MCF 10A (cell line): ENCODE measurements around the gene GABRG3. TPM values are rescaled to one million over a fixed set of nuclear protein-coding genes. Genes with fewer than 3 reads are reported as not detected.

Experiments used
- BruUV-seq: library from RNA; stranded (reverse); fragments of 400-500 nt; replicated peaks from 2 replicates; lab custom pipeline; 2021; lab: Mats Ljungman, UMichigan
- CTCF ChIA-PET: fragments of 300-600 bp; sonication (Branson Sonifier 250); formaldehyde crosslinking; extraction: SDS; loops from one replicate; lab custom pipeline; 2021; ENCODE audit warnings: antibody characterized with exemption, inconsistent platforms; lab: Yijun Ruan, JAX
- POLR2A ChIA-PET: fragments of 300-600, 350-650 bp; sonication (Branson Sonifier 250); formaldehyde crosslinking; extraction: SDS; loops from one replicate; lab custom pipeline; 2020; ENCODE audit warnings: antibody characterized with exemption, inconsistent platforms; lab: Yijun Ruan, JAX
- DNase-seq: peaks from one replicate; pipeline ENCODE4 v3.0.0-alpha.2; 2018; ENCODE audit not compliant: unreplicated experiment
- H3K27ac Mint-ChIP-seq: one replicate; pipeline ENCODE4 v1.8.0; 2022; ENCODE audit warnings: mild to moderate bottlenecking, low read depth, mixed read lengths; ENCODE audit not compliant: unreplicated experiment
- H3K27me3 Mint-ChIP-seq: one replicate; pipeline ENCODE4 v1.8.0; 2022; ENCODE audit warnings: mixed read lengths; ENCODE audit not compliant: insufficient read depth, unreplicated experiment
- H3K36me3 Mint-ChIP-seq: one replicate; pipeline ENCODE4 v1.8.0; 2022; ENCODE audit warnings: mild to moderate bottlenecking, moderate library complexity, mixed read lengths; ENCODE audit not compliant: insufficient read depth, unreplicated experiment
- H3K4me1 Mint-ChIP-seq: one replicate; pipeline ENCODE4 v1.8.0; 2022; ENCODE audit warnings: mixed read lengths; ENCODE audit not compliant: insufficient read depth, unreplicated experiment
- H3K4me3 Mint-ChIP-seq: one replicate; pipeline ENCODE4 v1.8.0; 2022; ENCODE audit warnings: mild to moderate bottlenecking, moderate library complexity, mixed read lengths; ENCODE audit not compliant: unreplicated experiment
- H3K9me3 Mint-ChIP-seq: one replicate; pipeline ENCODE4 v1.8.0; 2022; ENCODE audit warnings: mixed read lengths; ENCODE audit not compliant: unreplicated experiment
- intact Hi-C: fragments of 100-400 bp; cut with micrococcal nuclease; formaldehyde crosslinking; loops from 2 replicates; pipeline ENCODE4 v1.14.1; 2022
- total RNA-seq: library from RNA; stranded (reverse); gene quantifications from 2 replicates; pipeline ENCODE4 v1.2.3, GENCODE V29; 2022
- TF ChIP-seq, protein P1 (sequence below): fragments of 200-600 bp; IDR thresholded peaks from one replicate; pipeline ENCODE4 v1.8.0; 2022; ENCODE audit warnings: antibody characterized with exemption, mild to moderate bottlenecking; ENCODE audit not compliant: unreplicated experiment

GABRG3 gene
- total RNA-seq, 1 experiment from 2014 or later = not detected

DNA sequence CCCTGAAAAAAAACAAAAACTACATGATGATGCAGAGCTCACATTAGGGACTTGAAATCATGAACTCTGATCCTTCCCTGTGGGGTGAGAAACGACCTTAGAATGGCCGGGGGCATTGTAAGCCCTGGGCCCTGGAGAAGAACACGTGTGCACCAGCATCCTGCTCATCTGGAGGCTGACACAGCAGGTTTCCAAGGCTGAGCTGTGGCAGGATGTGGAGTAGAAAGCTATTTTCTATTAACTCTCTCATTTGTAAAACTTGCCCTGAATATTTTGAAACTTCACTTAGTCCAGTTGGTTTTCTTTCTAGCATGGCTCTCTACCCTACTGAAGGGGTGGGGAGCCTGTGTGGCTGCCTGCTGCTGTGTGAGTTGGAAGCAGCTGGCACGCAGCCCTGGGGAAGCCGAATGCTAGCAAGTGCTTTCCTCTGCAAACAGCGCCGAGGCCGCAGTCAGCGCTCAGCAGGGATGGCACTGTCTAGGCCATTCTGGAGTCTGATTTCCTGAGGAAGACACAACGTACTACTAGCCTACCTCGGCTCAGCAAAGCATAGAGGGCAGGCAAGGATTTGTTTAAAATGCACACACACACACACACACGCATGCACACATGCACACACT is 58.0 kb downstream of the GABRG3 start:
- TF ChIP-seq, protein P1, sequence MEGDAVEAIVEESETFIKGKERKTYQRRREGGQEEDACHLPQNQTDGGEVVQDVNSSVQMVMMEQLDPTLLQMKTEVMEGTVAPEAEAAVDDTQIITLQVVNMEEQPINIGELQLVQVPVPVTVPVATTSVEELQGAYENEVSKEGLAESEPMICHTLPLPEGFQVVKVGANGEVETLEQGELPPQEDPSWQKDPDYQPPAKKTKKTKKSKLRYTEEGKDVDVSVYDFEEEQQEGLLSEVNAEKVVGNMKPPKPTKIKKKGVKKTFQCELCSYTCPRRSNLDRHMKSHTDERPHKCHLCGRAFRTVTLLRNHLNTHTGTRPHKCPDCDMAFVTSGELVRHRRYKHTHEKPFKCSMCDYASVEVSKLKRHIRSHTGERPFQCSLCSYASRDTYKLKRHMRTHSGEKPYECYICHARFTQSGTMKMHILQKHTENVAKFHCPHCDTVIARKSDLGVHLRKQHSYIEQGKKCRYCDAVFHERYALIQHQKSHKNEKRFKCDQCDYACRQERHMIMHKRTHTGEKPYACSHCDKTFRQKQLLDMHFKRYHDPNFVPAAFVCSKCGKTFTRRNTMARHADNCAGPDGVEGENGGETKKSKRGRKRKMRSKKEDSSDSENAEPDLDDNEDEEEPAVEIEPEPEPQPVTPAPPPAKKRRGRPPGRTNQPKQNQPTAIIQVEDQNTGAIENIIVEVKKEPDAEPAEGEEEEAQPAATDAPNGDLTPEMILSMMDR = no peak
- CTCF ChIA-PET = interaction anchor here (0.7 to 0.8 kb wide), 2 partner anchors 9 to 906 kb away, joined by 3 read pairs; no protein-coding TSS in a partner anchor
- DNase-seq = no peak
- Mint-ChIP-seq H3K4me3 (no peak overlapping the region), H3K27ac (no peak overlapping the region), H3K36me3 (no peaks in the 10 kb centered on the region), H3K27me3 (no peaks in the 10 kb centered on the region), H3K4me1 (no peaks in the 10 kb centered on the region), H3K9me3 (peaks cover 13% of the 10 kb centered on the region)
- BruUV-seq = no TSS peak
- POLR2A ChIA-PET = no interaction called here
- intact Hi-C loops = no loop called here

DNA sequence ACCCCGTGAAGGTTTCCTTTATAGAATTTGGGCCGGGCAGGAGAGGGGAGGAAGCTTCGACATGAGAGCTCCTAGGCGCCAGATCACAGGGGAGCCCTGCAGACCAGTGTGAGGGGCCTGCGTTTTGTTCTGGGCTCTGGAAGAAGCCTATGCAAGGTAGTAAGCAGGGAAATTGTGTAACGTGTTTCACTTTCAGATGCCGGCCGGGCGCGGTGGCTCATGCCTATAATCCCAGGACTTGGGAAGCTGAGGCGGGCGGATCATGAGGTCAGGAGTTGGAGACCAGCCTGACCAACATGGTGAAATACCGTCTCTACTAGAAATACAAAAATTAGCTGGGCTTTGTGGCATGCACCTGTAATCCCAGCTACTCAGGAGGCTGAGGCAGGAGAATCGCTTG is 65.2 kb downstream of the GABRG3 start:
- CTCF ChIA-PET = no interaction called here
- TF ChIP-seq, protein P1 = no peak
- DNase-seq = no peak
- Mint-ChIP-seq H3K9me3 (peaks cover 23% of the 10 kb centered on the region), H3K27me3 (no peaks in the 10 kb centered on the region), H3K36me3 (no peaks in the 10 kb centered on the region), H3K27ac (no peak overlapping the region), H3K4me3 (no peak overlapping the region), H3K4me1 (no peaks in the 10 kb centered on the region)
- intact Hi-C loops = no loop called here
- POLR2A ChIA-PET = no interaction called here
- no TSS peak for BruUV-seq

DNA sequence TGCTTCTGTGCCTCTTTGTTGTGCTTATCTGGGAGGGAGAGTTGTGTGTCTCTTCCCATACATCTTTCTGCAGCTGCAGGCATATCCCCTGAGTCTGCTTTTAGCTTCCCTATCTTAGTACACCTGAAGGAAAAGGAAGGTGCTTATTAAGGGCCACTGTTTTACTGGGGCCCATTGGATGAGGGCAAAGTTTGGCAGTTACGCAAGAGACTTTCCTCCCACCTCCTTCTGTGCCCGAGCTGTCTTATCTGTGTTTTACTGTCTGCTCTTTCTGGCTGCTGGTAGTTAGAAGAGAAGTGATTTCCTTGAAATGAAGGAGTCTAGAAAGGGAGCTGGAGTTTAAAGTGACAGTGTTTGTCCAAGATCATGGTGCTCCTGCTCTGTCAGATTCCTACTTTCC is 66.5 kb downstream of the GABRG3 start:
- Mint-ChIP-seq H3K4me1 (no peaks in the 10 kb centered on the region), H3K4me3 (no peak overlapping the region), H3K27me3 (no peaks in the 10 kb centered on the region), H3K9me3 (peaks cover 21% of the 10 kb centered on the region), H3K36me3 (no peaks in the 10 kb centered on the region), H3K27ac (no peak overlapping the region)
- BruUV-seq = no TSS peak
- DNase-seq = no peak
- intact Hi-C loops = no loop called here
- CTCF ChIA-PET = no interaction called here
- POLR2A ChIA-PET = no interaction called here
- TF ChIP-seq, protein P1 = no peak

DNA sequence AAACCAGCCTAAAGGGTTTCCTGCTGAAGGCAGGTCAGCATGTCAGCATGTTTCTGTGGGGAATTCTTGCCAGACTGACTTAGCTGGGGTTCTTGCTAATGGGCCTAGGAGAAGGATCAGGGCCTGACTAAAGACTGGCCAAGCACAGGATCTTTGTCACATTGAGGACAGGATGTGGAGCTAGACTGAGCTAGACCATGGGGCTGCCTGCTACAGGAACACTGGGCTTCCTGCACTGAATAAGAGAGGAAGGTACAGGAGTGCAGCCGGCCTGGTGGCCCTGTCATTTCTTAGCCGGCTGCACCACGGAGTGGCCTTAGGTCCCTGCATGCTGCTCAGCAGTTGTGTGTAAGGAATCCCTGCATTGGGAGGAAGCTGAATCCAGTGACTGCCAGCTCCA is 68.2 kb downstream of the GABRG3 start:
- H3K9me3 Mint-ChIP-seq = peaks cover 21% of the 10 kb centered on the region
- no peaks in the 10 kb centered on the region for H3K4me1 Mint-ChIP-seq
- no peak overlapping the region for H3K27ac Mint-ChIP-seq
- intact Hi-C loops = no loop called here
- no peak overlapping the region for H3K4me3 Mint-ChIP-seq
- H3K27me3 Mint-ChIP-seq = no peaks in the 10 kb centered on the region
- POLR2A ChIA-PET = no interaction called here
- no peaks in the 10 kb centered on the region for H3K36me3 Mint-ChIP-seq
- DNase-seq = no peak
- no TSS peak for BruUV-seq
- TF ChIP-seq, protein P1 = no peak
- CTCF ChIA-PET = no interaction called here
